Fibroblast of lung (primary cell): ENCODE results near the gene ESRP2. TPM values are rescaled to one million over a fixed set of nuclear protein-coding genes. Genes with fewer than 3 reads are reported as not detected.

Source experiments
- DNase-seq, 2 donors: peaks; one replicate each; pipeline versions ENCODE4 v3.0.0 to v3.0.0-alpha.2; 2010; ENCODE audit warnings: low read depth in 2 of 2
- H2AFZ ChIP-seq: 2 replicates; pipeline ENCODE4 v1.5.1; 2012; ENCODE audit warnings: low read length, control low read depth, inconsistent platforms
- H3K27ac ChIP-seq: 2 replicates; pipeline ENCODE4 v1.5.1; 2011; ENCODE audit warnings: low read length, control low read depth; ENCODE audit not compliant: insufficient read depth
- H3K27me3 ChIP-seq: 2 replicates; pipeline ENCODE4 v1.5.1; 2011; ENCODE audit warnings: mild to moderate bottlenecking, low read length; ENCODE audit not compliant: control insufficient read depth, insufficient read depth
- H3K36me3 ChIP-seq: 2 replicates; pipeline ENCODE4 v1.5.1; 2011; ENCODE audit warnings: low read length; ENCODE audit not compliant: control insufficient read depth, insufficient read depth
- H3K4me1 ChIP-seq: 2 replicates; pipeline ENCODE4 v1.5.1; 2011; ENCODE audit warnings: low read length; ENCODE audit not compliant: control insufficient read depth, insufficient read depth; ENCODE audit errors: extremely low read depth
- H3K4me2 ChIP-seq: 2 replicates; pipeline ENCODE4 v1.5.1; 2011; ENCODE audit warnings: low read length, control low read depth; ENCODE audit not compliant: insufficient read depth; ENCODE audit errors: extremely low read depth
- H3K4me3 ChIP-seq, 4 experiments: fragments of 200-600 bp in 1 of 4; sonication (generic) in 1 of 4; replicated peaks in 1 of 4; 2 replicates each; pipeline ENCODE4 v1.5.1; 2011 to 2016; ENCODE audit warnings: low read length in 4 of 4, low read depth in 3 of 4, mild to moderate bottlenecking in 3 of 4, control low read depth in 2 of 4, inconsistent platforms in 1 of 4, mixed read lengths in 1 of 4; ENCODE audit not compliant: insufficient read depth in 1 of 4; ENCODE audit errors: control extremely low read depth in 1 of 4
- H3K79me2 ChIP-seq: 2 replicates; pipeline ENCODE4 v1.5.1; 2012; ENCODE audit warnings: mild to moderate bottlenecking, low read length, inconsistent platforms; ENCODE audit not compliant: control insufficient read depth, insufficient read depth
- H3K9ac ChIP-seq: 2 replicates; pipeline ENCODE4 v1.5.1; 2011; ENCODE audit warnings: mild to moderate bottlenecking, low read length, control low read depth; ENCODE audit not compliant: insufficient read depth
- H3K9me3 ChIP-seq: 2 replicates; pipeline ENCODE4 v1.5.1; 2012; ENCODE audit warnings: low read depth, low read length; ENCODE audit not compliant: control insufficient read depth, insufficient read depth
- H4K20me1 ChIP-seq: 2 replicates; pipeline ENCODE4 v1.5.1; 2011; ENCODE audit warnings: low read length; ENCODE audit not compliant: control insufficient read depth, insufficient read depth; ENCODE audit errors: extremely low read depth
- EZH2 ChIP-seq: IDR thresholded peaks from 2 replicates; pipeline ENCODE4 v1.5.1; 2012; ENCODE audit warnings: low read length, control low read depth, mild to moderate bottlenecking; ENCODE audit errors: missing control alignments
- polyA plus RNA-seq, 2 donors: library from polyadenylated mRNA; depleted of rRNA in 1 of 2; stranded (reverse) in 1 of 2; unstranded in 1 of 2; fragments of >200 nt; gene quantifications; 2 replicates each; pipeline ENCODE4 v1.2.1, GENCODE V29; 2011 to 2012; ENCODE audit warnings: missing spikeins in 1 of 2
- total RNA-seq: library from RNA; depleted of rRNA; stranded (reverse); fragments of >200 nt; gene quantifications from 2 replicates; pipeline ENCODE4 v1.2.1, GENCODE V29; 2014
- TF ChIP-seq, protein P1 (sequence below), 2 donors: IDR thresholded peaks in 1 of 2; conservative IDR thresholded peaks in 1 of 2; 1 replicate in 1 of 2; 2 replicates in 1 of 2; pipeline ENCODE4 v1.5.1; 2011 to 2012; ENCODE audit warnings: low read length in 2 of 2, control low read depth in 1 of 2, inconsistent platforms in 1 of 2, low read depth in 1 of 2, mild to moderate bottlenecking in 1 of 2

ESRP2 gene
- total and polyA plus RNA-seq, 2 donors (not counting 1 experiment from before 2014, with no cell fraction given) = 0.08 to 0.17 TPM

DNA sequence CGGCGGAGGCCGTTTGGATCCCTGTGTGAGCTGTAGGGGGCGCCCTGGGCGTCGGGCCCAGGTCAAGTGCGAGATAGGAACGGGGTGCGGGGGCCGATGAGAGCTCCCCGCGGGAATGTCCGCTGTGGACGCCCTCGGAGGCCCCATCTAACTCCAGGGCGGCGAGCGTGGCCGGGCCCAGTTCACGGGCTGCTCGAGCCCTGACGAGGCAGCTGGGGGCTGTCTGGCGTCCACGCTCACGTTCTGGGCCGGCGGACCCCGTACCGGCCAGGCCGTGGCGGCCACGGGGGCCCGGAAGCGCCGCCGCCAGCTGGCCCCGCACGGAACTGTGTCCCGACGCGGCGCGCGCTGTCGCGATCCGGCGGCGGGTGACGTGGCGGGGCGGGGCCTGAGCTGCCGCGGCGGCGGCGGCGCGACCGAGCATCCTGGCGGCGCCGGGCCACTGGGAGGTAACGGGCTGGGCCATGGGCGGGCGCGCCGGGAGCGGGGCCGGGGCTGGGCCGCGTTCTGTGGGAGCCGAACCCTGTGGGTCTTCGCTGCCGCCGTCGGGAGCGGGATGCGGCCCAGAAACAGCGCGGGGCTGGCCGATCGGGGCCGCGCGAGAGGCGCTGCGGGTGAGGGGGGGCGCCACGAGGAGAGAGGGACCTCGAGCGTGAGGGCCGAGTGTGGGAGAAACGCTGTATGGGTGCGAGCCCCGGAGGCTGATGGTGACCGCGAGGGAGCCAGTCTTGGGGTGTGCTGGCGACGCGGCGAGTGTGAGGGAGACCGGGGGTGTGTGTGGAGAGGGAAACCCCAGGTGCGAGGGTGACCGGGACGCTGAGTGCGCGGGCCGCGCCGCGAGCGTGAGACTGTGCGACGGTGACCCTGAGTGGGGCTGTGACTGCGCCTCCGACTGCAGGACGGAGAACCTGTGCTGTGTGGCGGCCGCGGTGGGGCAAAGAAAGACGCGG, 28.5 kb upstream of the ESRP2 start, which contains the start of gene SLC7A6:
Gene SLC7A6, plus strand, starts transcription at position 399 of the 950 bp plus-strand sequence. CDS start 10,201 bp downstream, outside the sequence.
- TF ChIP-seq, protein P1, sequence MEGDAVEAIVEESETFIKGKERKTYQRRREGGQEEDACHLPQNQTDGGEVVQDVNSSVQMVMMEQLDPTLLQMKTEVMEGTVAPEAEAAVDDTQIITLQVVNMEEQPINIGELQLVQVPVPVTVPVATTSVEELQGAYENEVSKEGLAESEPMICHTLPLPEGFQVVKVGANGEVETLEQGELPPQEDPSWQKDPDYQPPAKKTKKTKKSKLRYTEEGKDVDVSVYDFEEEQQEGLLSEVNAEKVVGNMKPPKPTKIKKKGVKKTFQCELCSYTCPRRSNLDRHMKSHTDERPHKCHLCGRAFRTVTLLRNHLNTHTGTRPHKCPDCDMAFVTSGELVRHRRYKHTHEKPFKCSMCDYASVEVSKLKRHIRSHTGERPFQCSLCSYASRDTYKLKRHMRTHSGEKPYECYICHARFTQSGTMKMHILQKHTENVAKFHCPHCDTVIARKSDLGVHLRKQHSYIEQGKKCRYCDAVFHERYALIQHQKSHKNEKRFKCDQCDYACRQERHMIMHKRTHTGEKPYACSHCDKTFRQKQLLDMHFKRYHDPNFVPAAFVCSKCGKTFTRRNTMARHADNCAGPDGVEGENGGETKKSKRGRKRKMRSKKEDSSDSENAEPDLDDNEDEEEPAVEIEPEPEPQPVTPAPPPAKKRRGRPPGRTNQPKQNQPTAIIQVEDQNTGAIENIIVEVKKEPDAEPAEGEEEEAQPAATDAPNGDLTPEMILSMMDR (conservative IDR thresholded peaks at IDR 0.05 in 1 of 2, IDR thresholded peaks at IDR 0.05 in 1 of 2; ENCODE audit: low read depth in 1 of 2, low read length in 2 of 2) = peak in 1 of 2 donors; percentile 45
- TF ChIP-seq EZH2 = no peak
- peaks cover 36% of the 10 kb centered on the region for H3K79me2 ChIP-seq
- H4K20me1 ChIP-seq = no peaks in the 10 kb centered on the region
- peak within 1 kb of the TSS; percentile 85 for H2AFZ ChIP-seq
- H3K4me1 ChIP-seq = peaks cover 5% of the 10 kb centered on the region
- H3K27ac ChIP-seq = peak within 1 kb of the TSS; percentile 98
- H3K36me3 ChIP-seq = peaks cover 7% of the 10 kb centered on the region
- DNase-seq = peak; percentile 64 to 68
- H3K4me2 ChIP-seq = peak within 1 kb of the TSS; percentile 99
- H3K4me3 ChIP-seq = peak within 1 kb of the TSS; percentile 79 to 99 (median 94)
- no peaks in the 10 kb centered on the region for H3K27me3 ChIP-seq
- no peaks in the 10 kb centered on the region for H3K9me3 ChIP-seq
- H3K9ac ChIP-seq = peak within 1 kb of the TSS; percentile 95

DNA sequence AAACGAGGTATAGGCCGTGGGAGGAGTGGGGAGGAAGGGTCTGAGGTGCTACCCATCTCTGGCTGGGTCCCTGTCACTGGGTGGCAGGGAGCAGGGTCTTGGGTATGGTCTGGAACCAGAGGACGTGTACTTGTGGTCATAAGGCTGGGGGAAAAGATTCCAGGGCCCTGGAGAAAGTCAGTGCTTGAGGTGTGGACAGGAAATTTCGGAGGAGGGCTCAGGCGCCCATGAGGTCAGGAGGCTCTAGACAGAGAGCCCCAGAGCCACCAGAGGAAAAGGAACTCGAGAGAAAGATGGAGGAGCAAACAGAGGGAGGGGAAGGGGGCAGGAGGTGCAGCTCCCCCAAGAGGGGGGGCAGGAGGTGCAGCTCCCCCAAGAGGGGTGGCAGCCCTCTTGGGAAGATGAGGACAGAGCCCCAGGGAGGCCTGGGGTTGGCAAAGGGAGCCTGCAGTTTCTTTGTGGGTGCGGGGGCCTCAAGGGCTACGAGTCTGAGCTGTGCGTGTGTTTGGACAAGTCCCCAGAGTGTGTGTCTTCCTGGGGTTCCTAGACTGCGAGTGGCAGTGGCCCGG, 27.7 kb upstream of the ESRP2 start:
- Histone ChIP-seq H3K9me3 (no peaks in the 10 kb centered on the region), H3K79me2 (peaks cover 30% of the 10 kb centered on the region), H3K4me3 (peak overlapping the region; percentile 52 to 99 (median 74)), H2AFZ (peak overlapping the region; percentile 80), H3K27ac (peak overlapping the region; percentile 98), H3K9ac (peak overlapping the region; percentile 95), H3K4me1 (peaks cover 5% of the 10 kb centered on the region), H4K20me1 (no peaks in the 10 kb centered on the region), H3K36me3 (peaks cover 7% of the 10 kb centered on the region), H3K27me3 (no peaks in the 10 kb centered on the region), H3K4me2 (peak overlapping the region; percentile 73)
- DNase-seq = no peak
- TF ChIP-seq, protein P1 (conservative IDR thresholded peaks at IDR 0.05 in 1 of 2, IDR thresholded peaks at IDR 0.05 in 1 of 2; ENCODE audit: low read depth in 1 of 2, low read length in 2 of 2) = peak in 1 of 2 donors; percentile 59
- no peak for TF ChIP-seq EZH2
